IMR-90 (cell line): ENCODE measurements around the gene ADGB. TPM values are rescaled to one million over a fixed set of nuclear protein-coding genes. Genes with fewer than 3 reads are reported as not detected.

Source experiments
- ATAC-seq: fragments of 200-7000 bp; cut with Tn5 transposase; 2 replicates; pipeline ENCODE4 v1.9.1; 2020; ENCODE audit warnings: low read depth, mild to moderate bottlenecking, moderate library complexity
- BruUV-seq: library from RNA; stranded (reverse); fragments of 400-500 nt; replicated peaks from 2 replicates; lab custom pipeline; 2021; lab: Mats Ljungman, UMichigan
- CTCF ChIA-PET: fragments of 300-600 bp; formaldehyde crosslinking; extraction: SDS; loops from one replicate; lab custom pipeline; 2021; ENCODE audit warnings: antibody characterized with exemption; lab: Yijun Ruan, JAX
- POLR2A ChIA-PET: fragments of 300-600 bp; sonication (Branson Sonifier 250); formaldehyde crosslinking; loops from one replicate; lab custom pipeline; 2022; ENCODE audit warnings: antibody characterized with exemption; ENCODE audit not compliant: unreplicated experiment; lab: Charles Lee
- DNase-seq: peaks from one replicate; pipeline ENCODE4 v3.0.0; 2013
- H2AFZ ChIP-seq: replicated peaks from 2 replicates; pipeline ENCODE3; 2013; ENCODE audit warnings: low read length, mild to moderate bottlenecking; ENCODE audit not compliant: poor library complexity
- H2AK5ac ChIP-seq: 2 replicates; pipeline ENCODE4 v1.6.1; 2013; ENCODE audit warnings: low read depth, low read length, inconsistent platforms
- H2AK9ac ChIP-seq: replicated peaks from 2 replicates; pipeline ENCODE3; 2013; ENCODE audit warnings: mild to moderate bottlenecking, low read depth, low read length, moderate library complexity; ENCODE audit not compliant: poor library complexity
- H2BK120ac ChIP-seq: 2 replicates; pipeline ENCODE4 v1.6.1; 2013; ENCODE audit warnings: low read depth, low read length, inconsistent platforms
- H2BK15ac ChIP-seq: 3 replicates; pipeline ENCODE4 v1.6.1; 2013; ENCODE audit warnings: low read depth, low read length, inconsistent platforms
- H2BK20ac ChIP-seq: 2 replicates; pipeline ENCODE4 v1.6.1; 2013; ENCODE audit warnings: low read depth, mild to moderate bottlenecking, inconsistent platforms, low read length, moderate library complexity
- H2BK5ac ChIP-seq: 2 replicates; pipeline ENCODE4 v1.6.1; 2013; ENCODE audit warnings: mild to moderate bottlenecking, low read depth, low read length, inconsistent platforms; ENCODE audit not compliant: poor library complexity, severe bottlenecking
- H3K14ac ChIP-seq: replicated peaks from 2 replicates; pipeline ENCODE4 v1.6.1; 2013; ENCODE audit warnings: low read depth, low read length, inconsistent platforms
- H3K18ac ChIP-seq: 2 replicates; pipeline ENCODE4 v1.6.1; 2013; ENCODE audit warnings: low read depth, low read length, control low read depth
- H3K23ac ChIP-seq: 2 replicates; pipeline ENCODE4 v1.6.1; 2013; ENCODE audit warnings: low read depth, low read length, inconsistent platforms
- H3K27ac ChIP-seq: 2 replicates; pipeline ENCODE4 v1.5.1; 2013; ENCODE audit warnings: mild to moderate bottlenecking, control low read depth, low read length; ENCODE audit not compliant: insufficient read depth
- H3K27me3 ChIP-seq: 2 replicates; pipeline ENCODE4 v1.6.1; 2013; ENCODE audit warnings: low read length; ENCODE audit not compliant: control insufficient read depth, insufficient read depth
- H3K36me3 ChIP-seq: 2 replicates; pipeline ENCODE4 v1.6.1; 2013; ENCODE audit warnings: low read length, mixed read lengths; ENCODE audit not compliant: control insufficient read depth, insufficient read depth
- H3K4ac ChIP-seq: 2 replicates; pipeline ENCODE4 v1.6.1; 2013; ENCODE audit warnings: low read depth, low read length, inconsistent platforms
- H3K4me1 ChIP-seq: 2 replicates; pipeline ENCODE4 v1.6.1; 2013; ENCODE audit warnings: low read length, mixed read lengths; ENCODE audit not compliant: control insufficient read depth, insufficient read depth
- H3K4me2 ChIP-seq: 2 replicates; pipeline ENCODE4 v1.6.1; 2013; ENCODE audit warnings: low read depth, mild to moderate bottlenecking, control low read depth, low read length, moderate library complexity
- H3K4me3 ChIP-seq: 2 replicates; pipeline ENCODE4 v1.5.1; 2013; ENCODE audit warnings: low read depth, mild to moderate bottlenecking, control low read depth, low read length, moderate library complexity; ENCODE audit not compliant: insufficient read depth
- H3K56ac ChIP-seq: 2 replicates; pipeline ENCODE4 v1.6.1; 2013; ENCODE audit warnings: low read length, inconsistent platforms; ENCODE audit not compliant: insufficient read depth; ENCODE audit errors: extremely low read depth
- H3K79me1 ChIP-seq, 2 experiments: 2 replicates each; pipeline ENCODE4 v1.6.1; 2013; ENCODE audit warnings: low read length in 2 of 2, inconsistent platforms in 1 of 2, low read depth in 1 of 2
- H3K9ac ChIP-seq: 2 replicates; pipeline ENCODE4 v1.6.1; 2013; ENCODE audit warnings: low read depth, low read length, control low read depth
- H3K9me1 ChIP-seq: 2 replicates; pipeline ENCODE4 v1.6.1; 2013; ENCODE audit warnings: low read length, inconsistent platforms; ENCODE audit not compliant: insufficient read depth
- H3K9me3 ChIP-seq: 2 replicates; pipeline ENCODE4 v1.6.1; 2013; ENCODE audit warnings: low read length; ENCODE audit not compliant: control insufficient read depth, insufficient read depth
- H4K20me1 ChIP-seq: 2 replicates; pipeline ENCODE4 v1.6.1; 2013; ENCODE audit warnings: low read length, inconsistent platforms; ENCODE audit not compliant: insufficient read depth
- H4K5ac ChIP-seq: 2 replicates; pipeline ENCODE4 v1.6.1; 2013; ENCODE audit warnings: mild to moderate bottlenecking, low read depth, low read length, control low read depth
- H4K8ac ChIP-seq, 2 experiments: 2 replicates each; pipeline ENCODE4 v1.6.1; 2013; ENCODE audit warnings: low read depth in 2 of 2, low read length in 2 of 2, control low read depth in 1 of 2, inconsistent platforms in 1 of 2
- H4K91ac ChIP-seq: 2 replicates; pipeline ENCODE4 v1.6.1; 2013; ENCODE audit warnings: low read depth, low read length, inconsistent platforms; ENCODE audit not compliant: insufficient read depth
- MXI1 ChIP-seq: IDR thresholded peaks from 2 replicates; pipeline ENCODE4 v1.6.1; 2012; ENCODE audit warnings: low read depth, mild to moderate bottlenecking, low read length, moderate library complexity, borderline replicate concordance
- NFE2L2 ChIP-seq: fragments of 150-350 bp; IDR thresholded peaks from 2 replicates; pipeline ENCODE4 v1.6.1; 2016; ENCODE audit warnings: low read depth, mild to moderate bottlenecking, low read length
- dilution Hi-C: fragments of 300-500 bp; cut with HindIII; formaldehyde crosslinking; loops from one replicate; pipeline ENCODE4 v1.14.3; 2018; ENCODE audit warnings: low sequenced_read_pairs; ENCODE audit not compliant: unreplicated experiment
- in situ Hi-C: fragments of 300-500 bp; cut with MboI; formaldehyde crosslinking; loops from 3 replicates; pipeline ENCODE4 v1.14.3; 2019; ENCODE audit warnings: low sequenced_read_pairs, inconsistent platforms, mixed read lengths
- intact Hi-C: fragments of 100-400 bp; cut with micrococcal nuclease; formaldehyde crosslinking; loops from 2 replicates; pipeline ENCODE4 v1.10.0; 2022
- polyA plus RNA-seq, 3 experiments: library from polyadenylated mRNA; depleted of rRNA; stranded (reverse); fragments of >200 nt; gene quantifications; 2 replicates each; pipeline ENCODE4 v1.2.3, GENCODE V29; 2012; ENCODE audit warnings: low replicate concordance in 1 of 3
- total RNA-seq: library from RNA; depleted of rRNA; stranded (reverse); fragments of >200 nt; gene quantifications from 2 replicates; pipeline ENCODE4 v1.2.3, GENCODE V29; 2012

The ADGB gene
- total and polyA plus RNA-seq, 2 of the 4 experiments (the other 2 are of a cell fraction): not detected

DNA sequence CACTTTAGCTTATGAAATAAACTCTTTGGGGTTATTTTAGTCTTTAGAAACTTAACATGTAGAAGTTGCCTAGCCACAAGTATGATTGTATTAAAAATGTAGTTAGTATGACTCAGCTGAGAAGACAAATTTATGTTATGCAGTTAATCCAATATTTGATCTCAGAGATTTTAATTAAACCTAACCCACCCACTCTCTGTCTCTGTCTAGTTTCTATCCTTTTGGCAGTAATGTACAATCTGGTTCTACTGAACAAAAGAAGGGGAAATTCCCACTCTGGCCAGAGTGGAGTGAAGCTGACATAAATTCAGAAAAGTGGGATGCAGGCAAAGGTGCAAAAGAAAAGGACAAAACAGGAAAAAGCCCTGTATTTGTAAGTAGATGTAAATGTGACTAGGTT, 36.4 kb downstream of the ADGB start:
- H4K5ac ChIP-seq: no peak overlapping the region
- no peak overlapping the region for H2BK120ac ChIP-seq
- no TSS peak for BruUV-seq
- H4K8ac ChIP-seq: no peak overlapping the region
- H2BK20ac ChIP-seq: no peak overlapping the region
- intact Hi-C loops: no loop called here
- no peak overlapping the region for H3K4me3 ChIP-seq
- ChIA-PET POLR2A (no interaction called here), CTCF (no interaction called here)
- no peak overlapping the region for H4K91ac ChIP-seq
- H3K27ac ChIP-seq: no peak overlapping the region
- DNase-seq (no peak), ATAC-seq (no peak)
- H3K9me1 ChIP-seq: no peaks in the 10 kb centered on the region
- no peak overlapping the region for H2AK9ac ChIP-seq
- H3K36me3 ChIP-seq: no peaks in the 10 kb centered on the region
- H3K56ac ChIP-seq: no peak overlapping the region
- H3K9me3 ChIP-seq: no peaks in the 10 kb centered on the region
- dilution Hi-C loops: no loop called here
- no peaks in the 10 kb centered on the region for H3K79me1 ChIP-seq
- no peak overlapping the region for H3K14ac ChIP-seq
- H2BK5ac ChIP-seq: no peak overlapping the region
- H4K20me1 ChIP-seq: no peaks in the 10 kb centered on the region
- no peak for TF ChIP-seq NFE2L2
- TF ChIP-seq MXI1: no peak
- no peaks in the 10 kb centered on the region for H3K27me3 ChIP-seq
- no peak overlapping the region for H2AFZ ChIP-seq
- H3K18ac ChIP-seq: no peak overlapping the region
- no peak overlapping the region for H2BK15ac ChIP-seq
- no peaks in the 10 kb centered on the region for H3K4me1 ChIP-seq
- no peak overlapping the region for H3K4ac ChIP-seq
- H3K4me2 ChIP-seq: no peak overlapping the region
- no peak overlapping the region for H2AK5ac ChIP-seq
- no peak overlapping the region for H3K9ac ChIP-seq
- in situ Hi-C loops: no loop called here
- H3K23ac ChIP-seq: no peak overlapping the region
